Posterior vena cava (tissue), 2 donors: ENCODE data around the gene NECTIN1. TPM values are rescaled to one million over a fixed set of nuclear protein-coding genes. Genes with fewer than 3 reads are reported as not detected.
"Not testable (repeated sequence)": the region's sequence is repeated elsewhere in the genome, so short reads cannot be mapped to it uniquely, and the experiment has no call there.

ENCODE experiments used
- DNase-seq: peaks from one replicate; pipeline ENCODE4 v3.0.0-alpha.2; 2020; ENCODE audit warnings: low spot score
- intact Hi-C, 2 donors: fragments of 100-400 bp; cut with DNase I; formaldehyde crosslinking; loops; one replicate each; pipeline versions ENCODE4 v1.14.1 to v1.14.2; 2022 to 2023
- total RNA-seq, 2 donors: library from RNA; stranded (reverse); fragmentation: NEBNext Ultra II Directional; extraction: Animal tissue kit (Norgen Biotek cat#: 25700); gene quantifications; one replicate each; pipeline ENCODE4 v1.2.1, GENCODE V29; 2021
- donor health status: DM: yes; HTN: yes; CAD: no.
- donor health status: DM: yes; HTN: yes; CAD: no.

The NECTIN1 gene
- total RNA-seq, 2 donors from 2014 or later = 10.6 to 11.4 TPM

GRCh38 chr11:119615882-119616196, 113.2 kb downstream of the NECTIN1 start:
- intact Hi-C loops = no loop called here
- DNase-seq = no peak

- DNase-seq = peak; percentile 34
- intact Hi-C loops = no loop called here
These were observed 113.8 kb downstream of the NECTIN1 start for GRCh38 chr11:119615003-119615881.

GRCh38 chr11:119614222-119615002, 114.6 kb downstream of the NECTIN1 start:
- DNase-seq = peak; percentile 48

GRCh38 chr11:119612814-119613213, 116.2 kb downstream of the NECTIN1 start:
- DNase-seq = peak; percentile 10
- intact Hi-C loops = no loop called here

More at GRCh38 chr11:119614222-119615002, 114.6 kb downstream of the NECTIN1 start:
- intact Hi-C loops = no loop called here

- intact Hi-C loops = no loop called here
- no peak for DNase-seq
These were observed 118.1 kb downstream of the NECTIN1 start for GRCh38 chr11:119610836-119611426.

- intact Hi-C loops = no loop called here
- no peak for DNase-seq
These were observed 120.2 kb downstream of the NECTIN1 start for GRCh38 chr11:119608781-119609180.

GRCh38 chr11:119608201-119608600, 120.8 kb downstream of the NECTIN1 start:
- intact Hi-C loops = no loop called here
- no peak for DNase-seq

GRCh38 chr11:119607726-119608125, 121.3 kb downstream of the NECTIN1 start:
- no peak for DNase-seq
- intact Hi-C loops = no loop called here

GRCh38 chr11:119605137-119605665, 123.8 kb downstream of the NECTIN1 start:
- intact Hi-C loops = no loop called here
- DNase-seq = peak; percentile 61

GRCh38 chr11:119602745-119603373, 126.1 kb downstream of the NECTIN1 start:
- DNase-seq = peak; percentile 77
- intact Hi-C loops = loop anchor here in 1 of 2 donors (5.0 kb wide), 1 partner anchor 1219 kb away; no protein-coding TSS in a partner anchor

- DNase-seq = peak; percentile 10
- intact Hi-C loops = loop anchor here in 1 of 2 donors (5.0 kb wide), 1 partner anchor 1222 kb away; no protein-coding TSS in a partner anchor
These were observed 129.0 kb downstream of the NECTIN1 start for GRCh38 chr11:119599864-119600541.

GRCh38 chr11:119595941-119596340, 133.1 kb downstream of the NECTIN1 start:
- DNase-seq, intact Hi-C loops: not testable (repeated sequence)

GRCh38 chr11:119594639-119595249, 134.3 kb downstream of the NECTIN1 start:
- no peak for DNase-seq
- intact Hi-C loops = no loop called here

GRCh38 chr11:119593346-119593745, 135.7 kb downstream of the NECTIN1 start:
- intact Hi-C loops = no loop called here
- no peak for DNase-seq

GRCh38 chr11:119592642-119593041, 136.4 kb downstream of the NECTIN1 start:
- peak; percentile 92 for DNase-seq
- intact Hi-C loops = no loop called here

- intact Hi-C loops = no loop called here
These were observed 137.1 kb downstream of the NECTIN1 start for GRCh38 chr11:119591836-119592310.

GRCh38 chr11:119590651-119591351, 138.2 kb downstream of the NECTIN1 start:
- no peak for DNase-seq
- intact Hi-C loops = no loop called here

More at GRCh38 chr11:119591836-119592310, 137.1 kb downstream of the NECTIN1 start:
- DNase-seq = no peak
